HG03060 (cell line): Measurements from ENCODE around the gene TCEAL9.
"Not testable (repeated sequence)": the region's sequence is repeated elsewhere in the genome, so short reads cannot be mapped to it uniquely, and the experiment has no call there.

ENCODE experiments used
- ATAC-seq: cut with Tn5 transposase; IDR thresholded peaks from one replicate; pipeline ENCODE4 v1.9.1; 2021; ENCODE audit warnings: low read depth, moderate number of reproducible peaks; ENCODE audit not compliant: unreplicated experiment

The TCEAL9 gene

GRCh38 chrX:103356130-103356798 is at the start of gene TCEAL9:
TSS of gene TCEAL9 (plus strand) at chrX:103356506. CDS start at chrX:103357685, 1,179 bp downstream.
- ATAC-seq, result no peak

- no peak for ATAC-seq
Measured at GRCh38 chrX:103309860-103310554, 46.3 kb upstream of the TCEAL9 start.

GRCh38 chrX:103310555-103311398 is 45.5 kb upstream of the TCEAL9 start, which contains the start of gene BEX2:
TSS of gene BEX2 (minus strand) at chrX:103310990. CDS start at chrX:103309976, 1,014 bp downstream.
- peak; percentile 88 for ATAC-seq

GRCh38 chrX:103311399-103311780 is 44.9 kb upstream of the TCEAL9 start:
- no peak for ATAC-seq

- no peak for ATAC-seq
Measured at GRCh38 chrX:103329991-103330390, 26.3 kb upstream of the TCEAL9 start, which contains the start of gene TCEAL7. TSS of gene TCEAL7 (plus strand) at chrX:103330239. CDS start at chrX:103331404, 1,165 bp downstream.

GRCh38 chrX:103330681-103331288 is 25.5 kb upstream of the TCEAL9 start:
- ATAC-seq, result no peak

- no peak for ATAC-seq
Measured at GRCh38 chrX:103338663-103339062, 17.6 kb upstream of the TCEAL9 start.

GRCh38 chrX:103343105-103343504 is 13.2 kb upstream of the TCEAL9 start:
- ATAC-seq, result no peak

GRCh38 chrX:103344606-103345005 is 11.7 kb upstream of the TCEAL9 start:
- ATAC-seq, result no peak

- ATAC-seq, result no peak
Measured at GRCh38 chrX:103347682-103348397, 8.5 kb upstream of the TCEAL9 start.

GRCh38 chrX:103356858-103357257 is 552 bp downstream of the TCEAL9 start:
- no peak for ATAC-seq

- ATAC-seq, result no peak
Measured at GRCh38 chrX:103357871-103358270, 1.6 kb downstream of the TCEAL9 start.

- ATAC-seq, result not testable (repeated sequence)
Measured at GRCh38 chrX:103359605-103360004, 3.3 kb downstream of the TCEAL9 start.

GRCh38 chrX:103360092-103360491 is 3.8 kb downstream of the TCEAL9 start:
- no peak for ATAC-seq

GRCh38 chrX:103360916-103361315 is 4.6 kb downstream of the TCEAL9 start:
- ATAC-seq, result no peak

GRCh38 chrX:103361798-103362197 is 5.5 kb downstream of the TCEAL9 start:
- no peak for ATAC-seq

GRCh38 chrX:103362474-103362873 is 6.2 kb downstream of the TCEAL9 start:
- ATAC-seq, result no peak

GRCh38 chrX:103363046-103363445 is 6.7 kb downstream of the TCEAL9 start:
- no peak for ATAC-seq

- ATAC-seq, result no peak
Measured at GRCh38 chrX:103367502-103367901, 11.2 kb downstream of the TCEAL9 start.

- no peak for ATAC-seq
Measured at GRCh38 chrX:103369479-103369878, 13.2 kb downstream of the TCEAL9 start.
